ENCODE data around the gene PRSS3.
A peak's percentile ranks its signal among the peaks of the same experiment; 100 is the strongest.
"Not testable (repeated sequence)": the region's sequence is repeated elsewhere in the genome, so short reads cannot be mapped to it uniquely, and the experiment has no call there.

PRSS3 gene

GRCh38 chr9:33787839-33788238 is 7.5 kb upstream of the PRSS3 start:
- DNase-seq: no peak

GRCh38 chr9:33789429-33789828 is 5.9 kb upstream of the PRSS3 start:
- DNase-seq: not testable (repeated sequence)

GRCh38 chr9:33791117-33791516 is 4.2 kb upstream of the PRSS3 start:
- peak; percentile 14 for DNase-seq

GRCh38 chr9:33793496-33793895 is 1.9 kb upstream of the PRSS3 start:
- not testable (repeated sequence) for DNase-seq

GRCh38 chr9:33794560-33794959 is 801 bp upstream of the PRSS3 start:
- DNase-seq: no peak

- DNase-seq: no peak
These were observed 458 bp downstream of the PRSS3 start for GRCh38 chr9:33795819-33796218.

GRCh38 chr9:33796679-33797078 is 1.3 kb downstream of the PRSS3 start:
- not testable (repeated sequence) for DNase-seq

GRCh38 chr9:33797837-33798236 is 2.5 kb downstream of the PRSS3 start:
- no peak for DNase-seq

GRCh38 chr9:33798545-33798944 is 3.2 kb downstream of the PRSS3 start:
- no peak for DNase-seq

GRCh38 chr9:33799928-33800704 is 4.8 kb downstream of the PRSS3 start:
- no peak for DNase-seq

- DNase-seq: no peak
These were observed 5.5 kb downstream of the PRSS3 start for GRCh38 chr9:33800886-33801285.

GRCh38 chr9:33801943-33802500 is 6.7 kb downstream of the PRSS3 start:
- DNase-seq: not testable (repeated sequence)

GRCh38 chr9:33804196-33804595 is 8.8 kb downstream of the PRSS3 start:
- DNase-seq: not testable (repeated sequence)

GRCh38 chr9:33807156-33807555 is 11.8 kb downstream of the PRSS3 start:
- DNase-seq: not testable (repeated sequence)

- DNase-seq: not testable (repeated sequence)
These were observed 13.6 kb downstream of the PRSS3 start for GRCh38 chr9:33808979-33809322.

- no peak for DNase-seq
These were observed 14.1 kb downstream of the PRSS3 start for GRCh38 chr9:33809506-33809905.

- DNase-seq: peak; percentile 89
These were observed 18.6 kb downstream of the PRSS3 start for GRCh38 chr9:33813712-33814641.

- no peak for DNase-seq
These were observed 20.4 kb downstream of the PRSS3 start for GRCh38 chr9:33815781-33816180.

- peak; percentile 85 for DNase-seq
These were observed 21.2 kb downstream of the PRSS3 start, which contains the start of gene UBE2R2 for GRCh38 chr9:33816327-33817252. Gene UBE2R2, plus strand, starts transcription at chr9:33817160. Its CDS starts 598 bp downstream, at chr9:33817758.

GRCh38 chr9:33817327-33818166 is 22.2 kb downstream of the PRSS3 start:
- DNase-seq: peak; percentile 66

- DNase-seq: no peak
These were observed 22.9 kb downstream of the PRSS3 start for GRCh38 chr9:33818167-33818846.
